Measurements from ENCODE around the gene GLRX5. TPM values are rescaled to one million over a fixed set of nuclear protein-coding genes. Genes with fewer than 3 reads are reported as not detected.

Gene GLRX5
- total RNA-seq, 2 experiments from 2014 or later = 11.3 to 11.9 TPM

DNA sequence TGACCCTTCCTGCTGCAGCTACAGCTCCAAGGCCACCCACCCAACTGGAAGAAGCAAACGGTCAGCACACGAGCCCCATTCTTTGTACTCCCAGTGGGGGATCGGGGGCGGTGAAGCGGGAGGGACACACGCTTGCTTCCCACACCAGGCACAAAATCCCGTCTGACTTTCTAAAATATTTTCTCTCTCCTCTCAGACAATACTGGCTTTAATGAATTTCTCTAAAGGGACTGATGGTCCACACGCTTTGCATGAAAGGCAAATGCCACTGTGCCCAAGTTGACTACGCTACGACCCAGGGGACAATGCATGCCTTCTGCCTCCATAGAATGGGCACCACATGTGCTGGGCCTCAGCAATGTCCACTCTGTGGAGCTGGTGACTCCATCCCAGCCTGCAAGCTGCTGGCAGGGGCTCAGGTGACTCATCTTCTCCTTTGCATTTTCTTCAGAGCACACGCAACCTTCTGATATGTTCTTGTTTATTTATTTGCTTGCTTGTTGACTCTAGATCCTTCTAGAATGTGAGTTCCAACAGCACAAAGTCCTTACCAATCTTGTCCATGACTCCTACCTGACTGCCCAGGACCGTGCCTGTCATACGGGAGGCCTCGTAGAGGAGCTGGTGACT is 34.0 kb upstream of the GLRX5 start:
- peak overlapping the region; percentile 28 for H3K27ac Mint-ChIP-seq
- CTCF ChIA-PET = no interaction called here
- Histone ChIP-seq H3K4me3 (ENCODE audit: low read length) (no peak overlapping the region), H3K36me3 (ENCODE audit: insufficient read depth, low read length) (peaks cover 28% of the 10 kb centered on the region), H3K9me3 (ENCODE audit: control insufficient read depth in 1 of 2, insufficient read depth in 1 of 2, low read length in 2 of 2) (no peaks in the 10 kb centered on the region), H3K27ac (ENCODE audit: low read depth in 1 of 2, low read length in 2 of 2) (no peak overlapping the region), H3K27me3 (ENCODE audit: control insufficient read depth in 1 of 2, insufficient read depth in 2 of 2, low read length in 2 of 2) (no peaks in the 10 kb centered on the region), H3K4me1 (ENCODE audit: insufficient read depth, low read length) (peaks cover 64% of the 10 kb centered on the region)
- intact Hi-C loops (cut with DNase I, micrococcal nuclease) = no loop called here
- H3K4me3 Mint-ChIP-seq = no peak overlapping the region
- peaks cover 69% of the 10 kb centered on the region for H3K4me1 Mint-ChIP-seq (ENCODE audit: low read depth)
- no peak for DNase-seq
- H3K27me3 Mint-ChIP-seq = no peaks in the 10 kb centered on the region
- H3K36me3 Mint-ChIP-seq (ENCODE audit: low read depth) = peaks cover 52% of the 10 kb centered on the region
- TF ChIP-seq, protein P1, sequence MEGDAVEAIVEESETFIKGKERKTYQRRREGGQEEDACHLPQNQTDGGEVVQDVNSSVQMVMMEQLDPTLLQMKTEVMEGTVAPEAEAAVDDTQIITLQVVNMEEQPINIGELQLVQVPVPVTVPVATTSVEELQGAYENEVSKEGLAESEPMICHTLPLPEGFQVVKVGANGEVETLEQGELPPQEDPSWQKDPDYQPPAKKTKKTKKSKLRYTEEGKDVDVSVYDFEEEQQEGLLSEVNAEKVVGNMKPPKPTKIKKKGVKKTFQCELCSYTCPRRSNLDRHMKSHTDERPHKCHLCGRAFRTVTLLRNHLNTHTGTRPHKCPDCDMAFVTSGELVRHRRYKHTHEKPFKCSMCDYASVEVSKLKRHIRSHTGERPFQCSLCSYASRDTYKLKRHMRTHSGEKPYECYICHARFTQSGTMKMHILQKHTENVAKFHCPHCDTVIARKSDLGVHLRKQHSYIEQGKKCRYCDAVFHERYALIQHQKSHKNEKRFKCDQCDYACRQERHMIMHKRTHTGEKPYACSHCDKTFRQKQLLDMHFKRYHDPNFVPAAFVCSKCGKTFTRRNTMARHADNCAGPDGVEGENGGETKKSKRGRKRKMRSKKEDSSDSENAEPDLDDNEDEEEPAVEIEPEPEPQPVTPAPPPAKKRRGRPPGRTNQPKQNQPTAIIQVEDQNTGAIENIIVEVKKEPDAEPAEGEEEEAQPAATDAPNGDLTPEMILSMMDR (IDR thresholded peaks at IDR 0.05) = no peak
- no peaks in the 10 kb centered on the region for H3K9me3 Mint-ChIP-seq
- no peak for ATAC-seq (ENCODE audit: poor library complexity)
- POLR2A ChIA-PET = no interaction called here

DNA sequence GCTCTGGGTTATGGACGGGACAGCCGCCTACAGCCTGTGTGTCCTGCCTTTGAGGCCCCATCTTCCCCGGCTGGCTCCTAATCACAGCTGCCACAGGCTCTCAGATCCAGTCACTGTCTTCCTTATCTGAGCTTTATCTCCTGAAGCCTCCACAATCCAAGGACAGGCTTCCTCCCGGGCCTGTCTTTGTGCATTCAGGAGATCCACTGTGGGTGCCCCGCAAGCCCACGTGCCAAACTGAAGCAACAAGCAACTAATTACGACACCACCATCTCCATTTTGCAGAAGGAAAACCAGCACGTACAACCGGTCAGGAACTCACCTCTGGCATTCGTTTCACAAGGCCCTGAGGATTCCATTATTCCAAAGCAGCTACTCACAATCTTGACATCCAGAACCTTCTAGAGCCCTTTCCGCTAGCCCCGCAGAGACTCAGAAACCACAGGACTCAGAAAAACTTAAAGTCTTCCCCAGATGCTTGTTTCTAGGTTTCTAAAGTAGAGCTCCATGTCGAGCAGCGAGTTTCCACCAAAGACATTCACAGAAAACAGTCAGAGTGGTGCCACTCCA is 32.4 kb upstream of the GLRX5 start:
- DNase-seq (peak in 1 of 14 experiments; percentile 20), ATAC-seq (ENCODE audit: poor library complexity) (no peak)
- H3K27ac ChIP-seq (ENCODE audit: low read depth in 1 of 2, low read length in 2 of 2) = no peak overlapping the region
- ChIA-PET POLR2A (no interaction called here), CTCF (no interaction called here)
- Mint-ChIP-seq H3K27ac (peak overlapping the region; percentile 53), H3K4me1 (ENCODE audit: low read depth) (peaks cover 59% of the 10 kb centered on the region), H3K4me3 (no peak overlapping the region), H3K9me3 (no peaks in the 10 kb centered on the region), H3K27me3 (no peaks in the 10 kb centered on the region), H3K36me3 (ENCODE audit: low read depth) (peaks cover 68% of the 10 kb centered on the region)
- H3K27me3 ChIP-seq (ENCODE audit: control insufficient read depth in 1 of 2, insufficient read depth in 2 of 2, low read length in 2 of 2) = no peaks in the 10 kb centered on the region
- peaks cover 64% of the 10 kb centered on the region for H3K4me1 ChIP-seq (ENCODE audit: insufficient read depth, low read length)
- peaks cover 39% of the 10 kb centered on the region for H3K36me3 ChIP-seq (ENCODE audit: insufficient read depth, low read length)
- intact Hi-C loops (cut with DNase I, micrococcal nuclease) = no loop called here
- no peak overlapping the region for H3K4me3 ChIP-seq (ENCODE audit: low read length)
- TF ChIP-seq, protein P1 (IDR thresholded peaks at IDR 0.05) = no peak
- no peaks in the 10 kb centered on the region for H3K9me3 ChIP-seq (ENCODE audit: control insufficient read depth in 1 of 2, insufficient read depth in 1 of 2, low read length in 2 of 2)

- no peak for ATAC-seq (ENCODE audit: poor library complexity)
- Mint-ChIP-seq H3K36me3 (ENCODE audit: low read depth) (peaks cover 76% of the 10 kb centered on the region), H3K9me3 (no peaks in the 10 kb centered on the region), H3K27me3 (no peaks in the 10 kb centered on the region), H3K27ac (peak overlapping the region; percentile 53), H3K4me1 (ENCODE audit: low read depth) (peaks cover 63% of the 10 kb centered on the region), H3K4me3 (no peak overlapping the region)
- Histone ChIP-seq H3K27me3 (ENCODE audit: control insufficient read depth in 1 of 2, insufficient read depth in 2 of 2, low read length in 2 of 2) (no peaks in the 10 kb centered on the region), H3K36me3 (ENCODE audit: insufficient read depth, low read length) (peaks cover 42% of the 10 kb centered on the region), H3K4me1 (ENCODE audit: insufficient read depth, low read length) (peaks cover 69% of the 10 kb centered on the region), H3K4me3 (ENCODE audit: low read length) (no peak overlapping the region), H3K27ac (ENCODE audit: low read depth in 1 of 2, low read length in 2 of 2) (no peak overlapping the region), H3K9me3 (ENCODE audit: control insufficient read depth in 1 of 2, insufficient read depth in 1 of 2, low read length in 2 of 2) (no peaks in the 10 kb centered on the region)
- CTCF ChIA-PET = interaction anchor here (1.4 to 2.0 kb wide), 2 partner anchors 12 to 24 kb away, joined by 5 to 7 read pairs; no protein-coding TSS in a partner anchor
- DNase-seq = no peak
- TF ChIP-seq, protein P1 (IDR thresholded peaks at IDR 0.05) = no peak
- POLR2A ChIA-PET = no interaction called here
- intact Hi-C loops (cut with DNase I, micrococcal nuclease) = no loop called here
These were observed 31.3 kb upstream of the GLRX5 start for GRCh38 chr14:95503365-95504134.

Measured in CD4-positive, alpha-beta T cell (primary cell).